Upper lobe of left lung (tissue), 4 donors: Measurements from ENCODE around the gene MLLT1.

Experiments
- CTCF ChIP-seq, 6 experiments: fragments of 450-650 bp in 4 of 6; fragments of 200-600 bp in 2 of 6; sonication (generic) in 2 of 6; IDR thresholded peaks; one replicate each; pipeline ENCODE4 v1.5.1; 2016 to 2019; ENCODE audit warnings: antibody characterized with exemption in 6 of 6
- EP300 ChIP-seq, 4 donors: sonication (generic); formaldehyde crosslinking; IDR thresholded peaks; one replicate each; pipeline ENCODE4 v1.5.1; 2017; ENCODE audit warnings: antibody characterized with exemption in 4 of 4, control low read depth in 2 of 4
- POLR2A ChIP-seq, 4 donors: fragments of 450-650 bp; IDR thresholded peaks; one replicate each; pipeline ENCODE4 v1.5.1; 2016 to 2017; ENCODE audit warnings: antibody characterized with exemption in 4 of 4, mild to moderate bottlenecking in 2 of 4

DNA sequence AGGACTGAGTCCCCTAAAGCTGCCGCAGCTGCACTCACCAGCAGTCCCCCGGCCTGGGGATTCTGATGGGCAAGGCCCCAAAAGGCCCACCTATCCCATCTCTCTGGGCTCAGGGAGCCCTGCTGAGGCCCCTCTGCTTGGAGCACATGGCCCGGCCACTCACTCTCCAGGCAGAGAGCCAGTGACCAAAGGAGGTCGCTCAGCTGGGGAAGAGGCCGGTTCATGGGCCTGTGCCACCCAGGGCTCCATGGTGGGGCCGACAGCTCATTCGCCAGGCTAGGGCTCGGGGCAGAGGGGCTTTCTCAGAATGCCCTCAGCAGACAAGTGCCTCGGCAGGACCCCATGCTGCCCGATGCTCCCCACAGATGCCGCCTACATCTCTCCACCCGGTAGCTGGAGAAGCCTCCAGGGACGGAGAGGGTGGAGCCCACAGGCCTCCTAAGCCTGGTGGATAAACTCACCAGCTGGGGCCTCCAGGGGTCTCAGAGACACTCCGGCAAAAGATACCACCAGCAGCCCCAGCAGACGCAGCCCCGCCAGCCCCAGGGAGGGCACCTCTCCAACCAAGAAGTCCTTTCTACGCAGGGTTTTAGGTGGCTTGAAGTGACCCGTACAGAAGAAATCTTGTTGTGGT lies 54.4 kb downstream of the MLLT1 start:
- TF ChIP-seq CTCF (IDR thresholded peaks at IDR 0.05) = no peak
- no peak for TF ChIP-seq EP300 (IDR thresholded peaks at IDR 0.05)
- no peak for TF ChIP-seq POLR2A (IDR thresholded peaks at IDR 0.05)
